CD8-positive, alpha-beta memory T cell (primary cell): Measurements from ENCODE around the gene COL13A1. TPM values are rescaled to one million over a fixed set of nuclear protein-coding genes. Genes with fewer than 3 reads are reported as not detected.

Experiments
- CTCF ChIA-PET: fragments of 350-600 bp; sonication (Branson Sonifier 250); formaldehyde crosslinking; loops from one replicate; lab custom pipeline; 2021; ENCODE audit warnings: antibody characterized with exemption; lab: Charles Lee
- POLR2A ChIA-PET: fragments of 350-600 bp; sonication (Branson Sonifier 250); formaldehyde crosslinking; loops from one replicate; lab custom pipeline; 2021; ENCODE audit warnings: antibody characterized with exemption; lab: Charles Lee
- DNase-seq, 5 donors: peaks; one replicate each; pipeline versions ENCODE4 v3.0.0 to v3.0.0-alpha.2; 2020 to 2022; ENCODE audit warnings: mixed read lengths in 1 of 5
- H3K27ac ChIP-seq: one replicate; pipeline ENCODE4 v1.7.0; 2013; ENCODE audit warnings: low read depth, mild to moderate bottlenecking, low read length, moderate library complexity
- H3K27me3 ChIP-seq: 2 replicates; pipeline ENCODE4 v1.7.0; 2013; ENCODE audit warnings: low read length, mild to moderate bottlenecking; ENCODE audit not compliant: insufficient read depth, poor library complexity, severe bottlenecking
- H3K36me3 ChIP-seq: 2 replicates; pipeline ENCODE4 v1.7.0; 2013; ENCODE audit warnings: mild to moderate bottlenecking, low read length, moderate library complexity; ENCODE audit not compliant: insufficient read depth
- H3K4me1 ChIP-seq: 2 replicates; pipeline ENCODE4 v1.7.0; 2013; ENCODE audit warnings: mild to moderate bottlenecking, low read length, moderate library complexity; ENCODE audit not compliant: insufficient read depth
- H3K4me3 ChIP-seq: 2 replicates; pipeline ENCODE4 v1.7.0; 2013; ENCODE audit warnings: mild to moderate bottlenecking, low read length
- H3K9me3 ChIP-seq: 2 replicates; pipeline ENCODE4 v1.7.0; 2013; ENCODE audit warnings: mild to moderate bottlenecking, low read length
- H3K27ac Mint-ChIP-seq, 8 donors: one replicate each; pipeline ENCODE4 v1.8.0; 2020 to 2021; ENCODE audit warnings: mixed read lengths in 8 of 8, mild to moderate bottlenecking in 6 of 8, inconsistent platforms in 3 of 8, moderate library complexity in 3 of 8
- H3K27me3 Mint-ChIP-seq, 2 donors: one replicate each; pipeline ENCODE4 v1.8.0; 2020 to 2021; ENCODE audit warnings: mixed read lengths in 2 of 2, mild to moderate bottlenecking in 1 of 2, moderate library complexity in 1 of 2
- H3K36me3 Mint-ChIP-seq, 3 donors: one replicate each; pipeline ENCODE4 v1.8.0; 2020 to 2021; ENCODE audit warnings: mixed read lengths in 3 of 3, inconsistent platforms in 1 of 3, mild to moderate bottlenecking in 1 of 3
- H3K4me1 Mint-ChIP-seq, 3 donors: one replicate each; pipeline ENCODE4 v1.8.0; 2020 to 2021; ENCODE audit warnings: mixed read lengths in 3 of 3, inconsistent platforms in 1 of 3, mild to moderate bottlenecking in 1 of 3
- H3K4me3 Mint-ChIP-seq, 7 donors: one replicate each; pipeline ENCODE4 v1.8.0; 2020 to 2021; ENCODE audit warnings: mixed read lengths in 7 of 7, mild to moderate bottlenecking in 6 of 7, moderate library complexity in 4 of 7, inconsistent platforms in 2 of 7
- H3K9me3 Mint-ChIP-seq, 5 donors: one replicate each; pipeline ENCODE4 v1.8.0; 2020 to 2022; ENCODE audit warnings: mixed read lengths in 5 of 5, mild to moderate bottlenecking in 3 of 5, moderate library complexity in 2 of 5, inconsistent platforms in 1 of 5
- polyA plus RNA-seq: library from polyadenylated mRNA; unstranded; fragments of 300-500 nt; fragmentation: Illumina TruSeq; gene quantifications from one replicate; pipeline ENCODE4 v1.2.3, GENCODE V29; 2021
- total RNA-seq, 2 experiments: library from RNA; stranded (reverse); gene quantifications; one replicate each; pipeline ENCODE4 v1.2.3, GENCODE V29; 2021

Gene COL13A1
- total and polyA plus RNA-seq, 3 experiments from 2014 or later: not detected

DNA sequence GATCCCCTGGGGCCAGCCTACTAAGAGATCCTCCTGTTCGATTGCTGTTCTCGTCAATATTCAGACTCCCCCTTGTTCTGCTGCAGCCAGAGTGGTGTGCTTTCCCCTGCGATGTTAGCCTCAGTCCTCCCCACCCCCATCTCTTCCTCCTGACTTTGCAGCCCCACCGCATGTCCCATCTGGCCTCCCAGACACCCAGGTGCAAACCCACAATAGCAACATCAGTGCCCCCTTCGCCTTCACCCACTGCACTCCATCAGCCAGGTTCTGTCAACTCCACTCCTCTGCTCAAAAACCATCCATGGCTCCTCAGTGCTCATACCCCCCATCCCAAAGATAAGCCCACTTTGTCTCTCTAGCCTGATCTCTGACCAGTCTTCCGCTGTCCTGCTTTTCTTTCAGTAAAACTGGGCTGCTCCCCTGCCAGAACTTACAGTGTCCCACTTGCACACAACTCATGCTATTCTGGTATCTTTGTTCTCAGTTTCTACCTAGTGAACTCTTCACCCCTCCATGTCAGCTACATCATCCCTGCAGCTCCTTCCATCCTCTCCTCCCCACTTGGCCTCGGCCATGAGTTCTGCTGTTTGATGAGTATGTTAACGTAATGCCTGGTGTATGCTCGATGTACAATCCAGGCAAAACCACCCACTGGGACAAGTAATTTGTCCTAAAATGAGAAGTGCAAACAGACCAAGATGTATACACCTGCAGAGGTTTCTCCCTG is 26.6 kb downstream of the COL13A1 start:
- POLR2A ChIA-PET: no interaction called here
- CTCF ChIA-PET: no interaction called here
- no peak overlapping the region for H3K27ac ChIP-seq
- H3K27ac Mint-ChIP-seq: no peak overlapping the region
- H3K36me3 Mint-ChIP-seq: no peaks in the 10 kb centered on the region
- no peak for DNase-seq
- no peaks in the 10 kb centered on the region for H3K36me3 ChIP-seq
- H3K4me3 ChIP-seq: no peak overlapping the region
- no peak overlapping the region for H3K4me3 Mint-ChIP-seq
- no peaks in the 10 kb centered on the region for H3K4me1 Mint-ChIP-seq
- peaks cover 8 to 61% of the 10 kb centered on the region in 2 donors for H3K27me3 Mint-ChIP-seq
- H3K9me3 Mint-ChIP-seq: no peaks in the 10 kb centered on the region
- H3K9me3 ChIP-seq: no peaks in the 10 kb centered on the region
- no peaks in the 10 kb centered on the region for H3K4me1 ChIP-seq
- H3K27me3 ChIP-seq: no peaks in the 10 kb centered on the region

DNA sequence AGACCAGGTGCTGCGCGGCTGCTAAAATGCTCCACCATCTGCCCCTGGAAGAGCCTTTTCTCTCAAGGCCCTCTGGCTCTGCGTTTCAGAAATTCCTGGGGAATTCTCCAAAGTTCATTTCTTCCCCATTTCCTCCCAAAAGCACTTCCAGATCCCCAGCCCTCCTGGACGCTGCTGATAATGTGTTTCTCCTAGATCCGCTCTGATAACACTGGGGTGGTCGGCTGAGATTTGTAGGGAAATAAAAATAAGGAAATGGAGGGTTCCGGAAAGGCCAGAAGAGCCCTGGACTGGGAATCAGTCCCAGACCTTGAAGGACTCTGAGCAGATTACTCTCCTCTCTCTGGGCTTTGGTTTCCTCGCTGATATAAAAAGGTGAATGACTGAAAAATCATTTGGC is 28.1 kb downstream of the COL13A1 start:
- H3K27ac ChIP-seq: no peak overlapping the region

GRCh38 chr10:69831231-69831855 is 29.6 kb downstream of the COL13A1 start:
- CTCF ChIA-PET: no interaction called here

More for the DNA sequence above, 28.1 kb downstream of the COL13A1 start:
- no peak overlapping the region for H3K4me3 ChIP-seq
- H3K4me1 Mint-ChIP-seq: no peaks in the 10 kb centered on the region
- no peaks in the 10 kb centered on the region for H3K36me3 ChIP-seq
- no peaks in the 10 kb centered on the region for H3K9me3 ChIP-seq
- no peaks in the 10 kb centered on the region for H3K4me1 ChIP-seq
- H3K27me3 ChIP-seq: no peaks in the 10 kb centered on the region
- no peaks in the 10 kb centered on the region for H3K9me3 Mint-ChIP-seq
- CTCF ChIA-PET: no interaction called here
- H3K4me3 Mint-ChIP-seq: no peak overlapping the region
- POLR2A ChIA-PET: no interaction called here
- no peak overlapping the region for H3K27ac Mint-ChIP-seq
- H3K27me3 Mint-ChIP-seq: peaks cover 6 to 69% of the 10 kb centered on the region in 2 donors
- H3K36me3 Mint-ChIP-seq: no peaks in the 10 kb centered on the region
- DNase-seq: no peak

GRCh38 chr10:69835233-69835632 is 33.5 kb downstream of the COL13A1 start:
- ChIA-PET CTCF (no interaction called here), POLR2A (no interaction called here)
- Histone ChIP-seq H3K27me3 (no peaks in the 10 kb centered on the region), H3K27ac (no peak overlapping the region), H3K4me3 (no peak overlapping the region), H3K4me1 (no peaks in the 10 kb centered on the region), H3K9me3 (no peaks in the 10 kb centered on the region), H3K36me3 (no peaks in the 10 kb centered on the region)
- Mint-ChIP-seq H3K36me3 (no peaks in the 10 kb centered on the region), H3K4me1 (no peaks in the 10 kb centered on the region), H3K9me3 (no peaks in the 10 kb centered on the region), H3K27me3 (peaks cover 10 to 55% of the 10 kb centered on the region in 2 donors), H3K4me3 (no peak overlapping the region), H3K27ac (no peak overlapping the region)
- DNase-seq: peak in 1 of 5 donors; percentile 10

More at GRCh38 chr10:69831231-69831855, 29.6 kb downstream of the COL13A1 start:
- H3K36me3 ChIP-seq: no peaks in the 10 kb centered on the region
- H3K9me3 ChIP-seq: no peaks in the 10 kb centered on the region
- H3K27ac Mint-ChIP-seq: no peak overlapping the region
- no peaks in the 10 kb centered on the region for H3K4me1 ChIP-seq
- H3K4me3 ChIP-seq: no peak overlapping the region
- H3K27me3 ChIP-seq: no peaks in the 10 kb centered on the region
- H3K27me3 Mint-ChIP-seq: peaks cover 9 to 70% of the 10 kb centered on the region in 2 donors
- H3K9me3 Mint-ChIP-seq: no peaks in the 10 kb centered on the region
- H3K27ac ChIP-seq: no peak overlapping the region
- H3K4me1 Mint-ChIP-seq: no peaks in the 10 kb centered on the region
- DNase-seq: no peak
- H3K36me3 Mint-ChIP-seq: no peaks in the 10 kb centered on the region
- POLR2A ChIA-PET: no interaction called here
- H3K4me3 Mint-ChIP-seq: no peak overlapping the region

GRCh38 chr10:69835875-69836730 is 34.4 kb downstream of the COL13A1 start:
- H3K27ac Mint-ChIP-seq: no peak overlapping the region

DNA sequence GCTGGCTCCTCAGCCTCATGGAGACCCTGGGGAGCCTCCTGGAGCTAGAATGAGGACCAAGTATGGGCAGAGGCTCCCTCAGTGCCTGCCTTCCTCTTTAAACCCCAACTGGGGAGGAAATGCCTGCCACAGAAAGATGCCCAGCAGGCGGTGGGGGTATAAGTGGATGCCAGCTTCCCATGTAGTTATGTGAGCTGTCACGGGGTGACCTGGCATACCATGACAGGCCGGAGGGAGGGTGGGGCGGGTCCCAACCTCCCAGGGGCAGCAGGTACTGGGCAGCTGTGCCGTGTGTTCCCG is 35.0 kb downstream of the COL13A1 start:
- Mint-ChIP-seq H3K27me3 (peaks cover 10 to 47% of the 10 kb centered on the region in 2 donors), H3K36me3 (no peaks in the 10 kb centered on the region), H3K4me1 (no peaks in the 10 kb centered on the region), H3K9me3 (no peaks in the 10 kb centered on the region), H3K27ac (no peak overlapping the region), H3K4me3 (no peak overlapping the region)
- Histone ChIP-seq H3K27me3 (no peaks in the 10 kb centered on the region), H3K9me3 (no peaks in the 10 kb centered on the region), H3K4me1 (no peaks in the 10 kb centered on the region), H3K27ac (no peak overlapping the region), H3K36me3 (no peaks in the 10 kb centered on the region), H3K4me3 (no peak overlapping the region)
- no peak for DNase-seq
- CTCF ChIA-PET: no interaction called here
- POLR2A ChIA-PET: no interaction called here

More at GRCh38 chr10:69835875-69836730, 34.4 kb downstream of the COL13A1 start:
- Histone ChIP-seq H3K9me3 (no peaks in the 10 kb centered on the region), H3K36me3 (no peaks in the 10 kb centered on the region), H3K27me3 (no peaks in the 10 kb centered on the region), H3K4me1 (no peaks in the 10 kb centered on the region), H3K4me3 (no peak overlapping the region), H3K27ac (no peak overlapping the region)
- Mint-ChIP-seq H3K4me3 (no peak overlapping the region), H3K27me3 (peaks cover 10 to 49% of the 10 kb centered on the region in 2 donors), H3K4me1 (no peaks in the 10 kb centered on the region), H3K9me3 (no peaks in the 10 kb centered on the region), H3K36me3 (no peaks in the 10 kb centered on the region)
- ChIA-PET POLR2A (no interaction called here), CTCF (no interaction called here)
- DNase-seq: no peak

DNA sequence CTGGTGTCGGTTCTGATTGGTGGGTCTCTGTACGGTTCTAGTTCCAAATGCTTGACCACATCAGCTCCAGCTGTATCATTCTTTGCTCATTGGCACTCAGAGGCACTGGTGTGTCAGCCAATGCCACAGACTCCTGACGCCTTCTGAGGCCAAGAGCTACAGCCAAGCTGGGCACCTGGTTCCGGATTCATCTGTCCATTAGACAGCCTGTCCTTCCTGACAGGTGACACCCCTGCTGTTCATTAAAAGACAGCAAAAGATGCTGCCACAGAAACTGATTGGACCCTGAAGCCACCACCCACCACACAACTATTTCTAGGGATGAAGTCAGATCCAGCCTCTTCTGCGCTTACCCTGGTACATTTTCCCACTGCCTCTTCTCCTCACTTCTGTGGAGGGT is 35.6 kb downstream of the COL13A1 start:
- H3K27me3 Mint-ChIP-seq: peaks cover 12 to 45% of the 10 kb centered on the region in 2 donors
- ChIA-PET CTCF (no interaction called here), POLR2A (no interaction called here)

DNA sequence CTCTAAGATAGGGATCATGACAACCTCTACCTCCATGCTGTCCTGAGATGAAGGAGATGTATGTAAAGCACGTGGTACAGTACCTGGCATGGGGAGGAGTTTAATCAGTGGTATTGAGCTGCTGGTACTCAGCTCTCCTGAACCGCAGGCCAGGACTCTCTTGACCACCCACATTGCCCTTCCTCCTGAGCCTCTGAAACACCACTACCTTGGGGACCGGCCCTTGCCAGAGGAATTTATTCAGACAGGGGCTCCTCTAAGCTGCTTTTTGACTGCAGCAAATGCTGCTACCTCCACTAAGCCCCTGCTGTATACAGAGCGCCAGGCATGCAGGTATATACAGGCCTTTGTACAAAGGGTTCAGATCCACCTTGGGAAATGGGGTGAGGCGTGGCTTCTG is 36.7 kb downstream of the COL13A1 start:
- H3K9me3 ChIP-seq: no peaks in the 10 kb centered on the region
- H3K36me3 ChIP-seq: no peaks in the 10 kb centered on the region
- Mint-ChIP-seq H3K27ac (no peak overlapping the region), H3K27me3 (peaks cover 14 to 40% of the 10 kb centered on the region in 2 donors), H3K36me3 (no peaks in the 10 kb centered on the region), H3K4me3 (no peak overlapping the region), H3K4me1 (no peaks in the 10 kb centered on the region), H3K9me3 (no peaks in the 10 kb centered on the region)
- H3K4me3 ChIP-seq: no peak overlapping the region
- no peaks in the 10 kb centered on the region for H3K27me3 ChIP-seq
- H3K4me1 ChIP-seq: no peaks in the 10 kb centered on the region
- H3K27ac ChIP-seq: no peak overlapping the region
- DNase-seq: no peak
- CTCF ChIA-PET: no interaction called here
- POLR2A ChIA-PET: no interaction called here

More for the DNA sequence above, 35.6 kb downstream of the COL13A1 start:
- Histone ChIP-seq H3K36me3 (no peaks in the 10 kb centered on the region), H3K27ac (no peak overlapping the region), H3K4me3 (no peak overlapping the region), H3K9me3 (no peaks in the 10 kb centered on the region), H3K4me1 (no peaks in the 10 kb centered on the region), H3K27me3 (no peaks in the 10 kb centered on the region)
- Mint-ChIP-seq H3K4me1 (no peaks in the 10 kb centered on the region), H3K27ac (no peak overlapping the region), H3K4me3 (no peak overlapping the region), H3K9me3 (no peaks in the 10 kb centered on the region), H3K36me3 (no peaks in the 10 kb centered on the region)
- no peak for DNase-seq
